Hepatocyte (in vitro differentiated cells): ENCODE results near the gene TRAPPC3.

Experiments
- CTCF ChIP-seq: fragments of 200-600 bp; sonication (generic); IDR thresholded peaks from 2 replicates; pipeline ENCODE4 v1.5.1; 2016; ENCODE audit warnings: antibody characterized with exemption, mild to moderate bottlenecking; ENCODE audit not compliant: poor library complexity
- EZH2phosphoT487 ChIP-seq: fragments of 200-600 bp; sonication (generic); IDR thresholded peaks from one replicate; pipeline ENCODE4 v1.6.1; 2018; ENCODE audit warnings: antibody characterized with exemption, mild to moderate bottlenecking, low read depth, moderate library complexity; ENCODE audit not compliant: unreplicated experiment, severe bottlenecking

- TF ChIP-seq CTCF (peak; percentile 99), EZH2phosphoT487 (no peak)
Measured at GRCh38 chr1:36088577-36089392, 60.5 kb downstream of the TRAPPC3 start, which contains the start of gene ADPRS.
